Non-pigmented ciliary epithelial cell (primary cell): ENCODE results near the gene NAP1L5.

Experiments used
- DNase-seq: peaks from one replicate; pipeline ENCODE4 v3.0.0-alpha.2; 2010; ENCODE audit warnings: low read depth

NAP1L5 gene

DNA sequence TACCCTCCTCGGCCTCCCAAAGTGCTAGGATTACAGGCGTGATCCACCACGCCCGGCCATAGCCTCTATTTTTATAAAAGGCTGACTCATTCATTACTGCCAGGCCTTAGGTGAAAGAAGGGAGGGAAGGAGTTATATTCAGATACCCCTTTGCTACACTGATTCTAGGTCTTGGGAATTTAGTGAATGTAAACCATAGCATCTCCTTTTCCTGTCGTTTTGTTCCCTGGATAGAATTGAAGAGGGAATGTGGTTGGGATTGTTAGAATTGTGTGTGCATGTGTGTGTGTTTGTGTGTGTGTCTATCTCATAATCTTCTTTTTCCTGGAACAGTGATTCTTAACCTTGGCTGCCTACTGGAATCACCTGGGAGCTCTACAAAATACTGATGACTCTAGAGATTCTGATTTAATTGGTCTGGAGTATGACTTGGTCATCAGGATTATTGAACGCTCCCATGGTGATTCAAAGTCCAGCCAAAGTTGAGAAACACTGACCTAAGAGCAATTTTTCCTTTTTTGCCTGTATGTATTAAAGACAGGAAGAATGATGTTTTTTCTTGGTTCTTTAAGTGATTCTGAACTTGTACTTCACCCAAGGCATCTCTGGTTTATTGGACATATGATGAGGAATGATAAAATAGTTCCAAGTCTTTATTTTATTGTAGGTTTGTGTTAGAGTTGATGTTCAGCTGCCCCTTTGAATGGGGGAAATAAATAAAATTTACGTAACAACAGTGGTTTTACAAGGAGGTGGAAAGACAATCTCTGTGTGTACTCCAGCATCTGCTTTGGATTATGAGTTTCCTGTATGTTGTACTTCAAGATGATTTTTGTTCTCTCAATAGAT lies 37.0 kb downstream of the NAP1L5 start:
- no peak for DNase-seq

DNA sequence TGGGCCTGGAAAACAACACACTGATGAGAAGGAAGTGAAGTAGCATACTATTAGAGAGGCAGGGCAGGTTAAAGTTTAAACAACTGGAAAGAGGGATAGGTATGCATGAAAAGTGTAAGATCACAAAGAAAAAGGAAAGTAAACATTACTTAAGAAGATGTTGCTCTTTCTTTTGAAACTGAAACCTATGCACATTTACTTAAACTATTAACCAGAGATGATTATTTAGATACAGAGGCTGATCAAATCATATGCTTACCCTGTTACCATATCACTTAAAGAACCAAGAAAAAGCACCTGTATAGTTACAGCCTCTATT lies 37.8 kb downstream of the NAP1L5 start:
- DNase-seq, result no peak

DNA sequence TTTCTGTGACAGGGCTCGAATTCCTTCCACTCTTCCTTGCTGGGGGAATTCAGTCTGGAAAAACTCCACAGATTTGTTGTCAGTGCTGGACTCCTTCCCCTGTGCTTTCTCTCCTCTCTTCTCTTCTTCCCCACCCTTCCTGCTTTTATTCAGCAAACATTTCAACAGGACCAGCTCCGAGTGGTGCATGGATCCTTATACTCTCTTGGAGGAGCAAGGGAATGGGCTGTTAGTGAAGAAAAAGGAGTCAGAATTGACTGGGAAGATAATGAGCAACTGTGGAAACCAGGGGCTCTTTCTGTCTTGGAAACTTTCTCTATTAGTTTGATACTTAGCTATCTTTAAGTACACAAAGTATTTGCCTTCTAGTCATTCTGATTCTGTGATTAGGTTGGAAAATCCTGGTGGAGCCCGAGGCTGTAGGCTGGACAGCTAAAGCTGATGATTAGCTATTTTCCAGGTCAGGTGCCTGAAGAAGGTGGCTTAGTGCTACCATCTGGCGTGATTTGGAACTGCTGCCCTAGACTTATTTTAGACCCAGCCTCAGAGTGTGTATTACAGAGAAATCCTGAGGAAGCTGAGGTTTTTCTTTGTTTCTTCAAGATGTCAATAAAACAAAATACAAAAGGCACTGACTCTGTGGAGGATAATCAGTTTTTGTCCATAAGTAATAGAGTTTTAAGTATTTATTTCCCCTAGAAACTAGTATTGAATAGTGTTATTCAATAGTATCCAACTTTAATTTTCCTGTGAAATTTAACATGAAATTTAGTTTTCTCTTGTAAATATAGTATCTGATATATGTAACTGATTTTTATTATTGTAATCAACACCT lies 38.4 kb downstream of the NAP1L5 start:
- no peak for DNase-seq

DNA sequence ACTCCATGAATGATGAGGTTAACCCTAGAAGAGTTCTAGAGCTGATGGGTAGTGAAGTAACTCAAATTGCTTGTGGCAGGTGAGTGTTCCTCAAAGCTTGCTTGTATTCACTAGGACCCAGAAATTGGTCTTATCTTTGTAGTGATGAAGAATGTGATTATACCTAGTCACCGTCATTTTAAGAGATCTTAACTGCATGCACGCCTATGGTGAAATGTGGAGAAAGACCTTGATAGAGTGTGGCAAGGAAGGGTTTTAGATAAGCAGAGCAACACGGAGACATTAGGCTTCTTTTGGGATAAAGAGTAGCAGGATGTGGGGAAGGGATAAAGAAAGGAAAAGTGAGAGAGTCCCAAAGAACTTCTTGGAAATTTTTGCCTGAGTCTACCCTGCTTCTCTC lies 42.4 kb downstream of the NAP1L5 start:
- no peak for DNase-seq

DNA sequence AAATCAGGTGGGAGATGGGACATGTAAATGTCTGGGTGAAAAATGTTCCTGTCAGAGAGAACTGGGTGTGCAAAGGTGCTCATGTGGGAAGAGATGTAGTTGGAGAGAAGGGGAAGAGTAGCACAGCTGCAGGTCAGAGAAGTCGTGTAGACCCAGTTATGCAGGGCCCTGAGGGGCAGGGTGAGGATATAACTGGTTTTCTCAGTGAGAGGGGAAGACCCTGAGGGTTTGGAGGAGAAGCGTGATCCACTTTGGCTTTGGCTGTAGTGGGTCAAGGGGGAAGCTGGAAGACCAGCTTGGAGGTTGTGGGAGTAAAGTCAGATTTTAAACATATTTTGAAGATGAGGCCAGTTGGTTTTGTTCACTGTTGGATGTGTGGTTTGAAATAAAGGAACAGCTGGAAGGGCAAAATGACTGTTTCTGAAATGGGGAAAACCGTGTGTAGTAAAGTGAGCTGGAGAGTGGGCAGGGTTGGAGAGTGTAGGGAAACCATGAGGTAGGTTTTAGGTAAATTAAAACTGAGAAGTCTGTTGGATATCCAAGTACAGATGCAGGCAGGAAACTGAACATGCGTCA lies 44.2 kb downstream of the NAP1L5 start:
- no peak for DNase-seq

DNA sequence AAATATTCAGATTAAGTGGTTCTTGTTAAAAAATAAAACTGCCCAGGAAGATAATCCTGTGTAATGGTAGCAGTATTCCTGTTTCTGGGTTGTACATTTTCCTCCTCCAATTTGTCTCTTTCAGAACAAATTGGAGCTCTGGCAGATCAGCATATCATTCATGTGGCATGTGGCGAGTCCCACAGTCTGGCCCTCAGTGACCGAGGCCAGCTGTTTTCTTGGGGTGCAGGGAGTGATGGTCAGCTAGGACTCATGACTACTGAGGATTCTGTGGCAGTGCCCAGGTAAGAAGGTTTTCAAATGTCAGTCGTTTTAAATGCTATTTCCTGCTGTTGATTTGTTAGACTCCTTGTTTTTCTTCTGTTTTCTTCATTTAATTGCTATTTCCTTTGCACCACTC lies 47.9 kb downstream of the NAP1L5 start:
- DNase-seq, result no peak

DNA sequence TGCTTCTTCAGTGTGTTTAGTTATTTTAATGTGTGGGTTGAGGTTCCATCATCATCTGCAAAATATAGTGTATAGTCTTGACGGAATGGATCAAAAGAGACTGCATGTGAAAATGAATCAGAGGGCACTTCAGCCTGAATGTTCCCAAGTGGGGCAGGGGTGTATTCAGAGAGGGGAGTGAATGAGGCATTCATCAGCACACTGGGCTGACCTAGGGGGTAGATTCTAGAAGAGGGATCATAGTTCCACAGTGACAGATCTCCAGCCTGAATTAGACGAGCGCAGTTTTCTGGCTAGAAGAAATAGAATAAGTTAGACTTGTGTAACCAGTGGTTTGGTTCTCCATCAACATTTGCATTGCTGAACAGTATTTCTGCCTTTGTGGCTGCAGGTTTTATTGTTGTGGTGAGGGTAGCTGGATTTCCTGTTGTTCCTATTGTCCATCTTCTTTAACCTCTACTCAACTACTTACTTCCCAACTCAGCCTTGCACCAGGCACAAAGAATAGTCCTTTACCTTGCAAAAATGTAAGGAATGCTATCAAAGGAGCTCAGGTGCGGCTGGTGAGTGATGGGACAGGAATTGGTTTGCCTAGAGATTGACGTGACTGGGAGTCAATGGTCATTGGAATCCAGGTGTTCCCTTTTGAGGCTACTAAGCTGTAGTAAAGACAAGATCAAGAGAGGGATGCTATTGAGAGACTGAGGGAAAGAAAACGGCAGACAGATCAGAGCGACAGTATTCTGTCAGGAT lies 50.9 kb downstream of the NAP1L5 start:
- DNase-seq, result no peak

DNA sequence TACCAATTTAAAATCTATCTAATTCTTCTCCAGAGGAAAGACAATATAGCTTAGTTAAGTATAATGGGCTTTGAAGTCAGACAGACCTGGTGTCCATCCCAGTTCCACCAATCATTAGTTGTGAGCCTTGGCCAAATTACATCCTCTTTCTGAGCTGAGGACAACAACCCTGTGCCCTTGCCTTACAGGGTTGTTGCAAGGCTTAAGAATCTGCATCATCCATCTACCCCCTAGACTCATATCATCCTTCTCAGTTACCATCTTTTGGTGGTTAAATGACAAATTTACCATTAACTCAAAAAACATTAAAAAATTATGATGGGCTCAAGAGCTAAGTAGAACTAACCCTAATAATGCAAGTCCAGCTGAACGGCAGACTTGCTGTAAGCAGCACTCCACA lies 51.6 kb downstream of the NAP1L5 start:
- DNase-seq, result no peak
